ENCODE results near the gene FGF18. TPM values are rescaled to one million over a fixed set of nuclear protein-coding genes. Genes with fewer than 3 reads are reported as not detected.

The FGF18 gene
- total and polyA plus RNA-seq, 9 of the 15 experiments (the other 6 are each of a cell fraction or from before 2014, with no cell fraction given): 0.05 to 0.18 (median 0.11) TPM; not detected in 6

DNA sequence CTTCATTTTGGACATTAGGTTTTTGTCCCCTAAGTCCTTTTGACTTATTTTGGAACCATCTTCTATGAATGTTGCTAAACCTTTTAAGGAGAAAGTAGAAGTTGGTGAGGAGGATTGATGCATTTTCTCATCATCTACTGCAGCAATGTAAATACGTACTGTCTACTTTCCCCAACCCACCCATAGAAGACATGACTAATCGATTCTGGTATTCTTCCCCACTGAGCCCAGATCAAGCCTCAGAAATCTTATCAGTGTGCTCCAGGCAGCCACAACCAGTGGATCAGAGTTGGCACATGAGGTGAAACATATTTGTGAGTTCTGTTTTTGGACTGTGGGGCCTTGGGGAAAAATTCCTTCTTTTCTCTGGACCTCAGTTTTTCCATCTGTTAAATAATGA is 57.7 kb downstream of the FGF18 start (continued):
- TF ChIP-seq, protein P1, sequence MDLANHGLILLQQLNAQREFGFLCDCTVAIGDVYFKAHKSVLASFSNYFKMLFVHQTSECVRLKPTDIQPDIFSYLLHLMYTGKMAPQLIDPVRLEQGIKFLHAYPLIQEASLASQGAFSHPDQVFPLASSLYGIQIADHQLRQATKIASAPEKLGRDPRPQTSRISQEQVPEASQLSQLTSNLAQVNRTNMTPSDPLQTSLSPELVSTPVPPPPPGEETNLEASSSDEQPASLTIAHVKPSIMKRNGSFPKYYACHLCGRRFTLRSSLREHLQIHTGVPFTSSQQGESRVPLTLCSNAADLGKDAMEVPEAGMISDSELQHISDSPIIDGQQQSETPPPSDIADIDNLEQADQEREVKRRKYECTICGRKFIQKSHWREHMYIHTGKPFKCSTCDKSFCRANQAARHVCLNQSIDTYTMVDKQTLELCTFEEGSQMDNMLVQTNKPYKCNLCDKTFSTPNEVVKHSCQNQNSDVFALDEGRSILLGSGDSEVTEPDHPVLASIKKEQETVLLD (IDR thresholded peaks at IDR 0.05): no peak
- TF ChIP-seq MBD1 (CRISPR knock-in tag; IDR thresholded peaks at IDR 0.05): no peak
- TF ChIP-seq IRF1 (CRISPR knock-in tag; IDR thresholded peaks at IDR 0.05; ENCODE audit: borderline replicate concordance): no peak
- peak; percentile 47 to 57; a peak in 2 of 4 replicates for TF ChIP-seq FOXK2 (conservative IDR thresholded peaks at IDR 0.05 in 1 of 2, IDR thresholded peaks at IDR 0.05 in 1 of 2; ENCODE audit: low read depth in 2 of 2)
- TF ChIP-seq, protein P2, sequence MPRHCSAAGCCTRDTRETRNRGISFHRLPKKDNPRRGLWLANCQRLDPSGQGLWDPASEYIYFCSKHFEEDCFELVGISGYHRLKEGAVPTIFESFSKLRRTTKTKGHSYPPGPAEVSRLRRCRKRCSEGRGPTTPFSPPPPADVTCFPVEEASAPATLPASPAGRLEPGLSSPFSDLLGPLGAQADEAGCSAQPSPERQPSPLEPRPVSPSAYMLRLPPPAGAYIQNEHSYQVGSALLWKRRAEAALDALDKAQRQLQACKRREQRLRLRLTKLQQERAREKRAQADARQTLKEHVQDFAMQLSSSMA (CRISPR knock-in tag; IDR thresholded peaks at IDR 0.05): no peak
- no peak for TF ChIP-seq ZNF165 (CRISPR knock-in tag; IDR thresholded peaks at IDR 0.05; ENCODE audit: borderline replicate concordance)
- TF ChIP-seq TFAP4 (CRISPR knock-in tag; IDR thresholded peaks at IDR 0.05; ENCODE audit: borderline replicate concordance): no peak
- TF ChIP-seq, protein P3, sequence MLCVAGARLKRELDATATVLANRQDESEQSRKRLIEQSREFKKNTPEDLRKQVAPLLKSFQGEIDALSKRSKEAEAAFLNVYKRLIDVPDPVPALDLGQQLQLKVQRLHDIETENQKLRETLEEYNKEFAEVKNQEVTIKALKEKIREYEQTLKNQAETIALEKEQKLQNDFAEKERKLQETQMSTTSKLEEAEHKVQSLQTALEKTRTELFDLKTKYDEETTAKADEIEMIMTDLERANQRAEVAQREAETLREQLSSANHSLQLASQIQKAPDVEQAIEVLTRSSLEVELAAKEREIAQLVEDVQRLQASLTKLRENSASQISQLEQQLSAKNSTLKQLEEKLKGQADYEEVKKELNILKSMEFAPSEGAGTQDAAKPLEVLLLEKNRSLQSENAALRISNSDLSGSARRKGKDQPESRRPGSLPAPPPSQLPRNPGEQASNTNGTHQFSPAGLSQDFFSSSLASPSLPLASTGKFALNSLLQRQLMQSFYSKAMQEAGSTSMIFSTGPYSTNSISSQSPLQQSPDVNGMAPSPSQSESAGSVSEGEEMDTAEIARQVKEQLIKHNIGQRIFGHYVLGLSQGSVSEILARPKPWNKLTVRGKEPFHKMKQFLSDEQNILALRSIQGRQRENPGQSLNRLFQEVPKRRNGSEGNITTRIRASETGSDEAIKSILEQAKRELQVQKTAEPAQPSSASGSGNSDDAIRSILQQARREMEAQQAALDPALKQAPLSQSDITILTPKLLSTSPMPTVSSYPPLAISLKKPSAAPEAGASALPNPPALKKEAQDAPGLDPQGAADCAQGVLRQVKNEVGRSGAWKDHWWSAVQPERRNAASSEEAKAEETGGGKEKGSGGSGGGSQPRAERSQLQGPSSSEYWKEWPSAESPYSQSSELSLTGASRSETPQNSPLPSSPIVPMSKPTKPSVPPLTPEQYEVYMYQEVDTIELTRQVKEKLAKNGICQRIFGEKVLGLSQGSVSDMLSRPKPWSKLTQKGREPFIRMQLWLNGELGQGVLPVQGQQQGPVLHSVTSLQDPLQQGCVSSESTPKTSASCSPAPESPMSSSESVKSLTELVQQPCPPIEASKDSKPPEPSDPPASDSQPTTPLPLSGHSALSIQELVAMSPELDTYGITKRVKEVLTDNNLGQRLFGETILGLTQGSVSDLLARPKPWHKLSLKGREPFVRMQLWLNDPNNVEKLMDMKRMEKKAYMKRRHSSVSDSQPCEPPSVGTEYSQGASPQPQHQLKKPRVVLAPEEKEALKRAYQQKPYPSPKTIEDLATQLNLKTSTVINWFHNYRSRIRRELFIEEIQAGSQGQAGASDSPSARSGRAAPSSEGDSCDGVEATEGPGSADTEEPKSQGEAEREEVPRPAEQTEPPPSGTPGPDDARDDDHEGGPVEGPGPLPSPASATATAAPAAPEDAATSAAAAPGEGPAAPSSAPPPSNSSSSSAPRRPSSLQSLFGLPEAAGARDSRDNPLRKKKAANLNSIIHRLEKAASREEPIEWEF (CRISPR knock-in tag; IDR thresholded peaks at IDR 0.05): no peak
- no peak for TF ChIP-seq DLX4 (CRISPR knock-in tag; IDR thresholded peaks at IDR 0.05)
- no peak for TF ChIP-seq HIVEP1 (CRISPR knock-in tag; IDR thresholded peaks at IDR 0.05)
- TF ChIP-seq HLTF (IDR thresholded peaks at IDR 0.05): no peak
- no peak for TF ChIP-seq ZZZ3 (IDR thresholded peaks at IDR 0.05)
- TF ChIP-seq, protein P4, sequence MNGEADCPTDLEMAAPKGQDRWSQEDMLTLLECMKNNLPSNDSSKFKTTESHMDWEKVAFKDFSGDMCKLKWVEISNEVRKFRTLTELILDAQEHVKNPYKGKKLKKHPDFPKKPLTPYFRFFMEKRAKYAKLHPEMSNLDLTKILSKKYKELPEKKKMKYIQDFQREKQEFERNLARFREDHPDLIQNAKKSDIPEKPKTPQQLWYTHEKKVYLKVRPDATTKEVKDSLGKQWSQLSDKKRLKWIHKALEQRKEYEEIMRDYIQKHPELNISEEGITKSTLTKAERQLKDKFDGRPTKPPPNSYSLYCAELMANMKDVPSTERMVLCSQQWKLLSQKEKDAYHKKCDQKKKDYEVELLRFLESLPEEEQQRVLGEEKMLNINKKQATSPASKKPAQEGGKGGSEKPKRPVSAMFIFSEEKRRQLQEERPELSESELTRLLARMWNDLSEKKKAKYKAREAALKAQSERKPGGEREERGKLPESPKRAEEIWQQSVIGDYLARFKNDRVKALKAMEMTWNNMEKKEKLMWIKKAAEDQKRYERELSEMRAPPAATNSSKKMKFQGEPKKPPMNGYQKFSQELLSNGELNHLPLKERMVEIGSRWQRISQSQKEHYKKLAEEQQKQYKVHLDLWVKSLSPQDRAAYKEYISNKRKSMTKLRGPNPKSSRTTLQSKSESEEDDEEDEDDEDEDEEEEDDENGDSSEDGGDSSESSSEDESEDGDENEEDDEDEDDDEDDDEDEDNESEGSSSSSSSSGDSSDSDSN (IDR thresholded peaks at IDR 0.05; ENCODE audit: borderline replicate concordance in 1 of 2, low read depth in 2 of 2, low read length in 2 of 2): no peak
